CD4-positive, alpha-beta T cell treated with Interleukin-6 for 4 hours (primary cell): Measurements from ENCODE around the gene SULT1C2.
"Not testable (repeated sequence)": the region's sequence is repeated elsewhere in the genome, so short reads cannot be mapped to it uniquely, and the experiment has no call there.

Experiments
- DNase-seq: peaks from one replicate; pipeline ENCODE4 v3.0.0-alpha.2; 2020; ENCODE audit warnings: mixed read lengths

The SULT1C2 gene

DNA sequence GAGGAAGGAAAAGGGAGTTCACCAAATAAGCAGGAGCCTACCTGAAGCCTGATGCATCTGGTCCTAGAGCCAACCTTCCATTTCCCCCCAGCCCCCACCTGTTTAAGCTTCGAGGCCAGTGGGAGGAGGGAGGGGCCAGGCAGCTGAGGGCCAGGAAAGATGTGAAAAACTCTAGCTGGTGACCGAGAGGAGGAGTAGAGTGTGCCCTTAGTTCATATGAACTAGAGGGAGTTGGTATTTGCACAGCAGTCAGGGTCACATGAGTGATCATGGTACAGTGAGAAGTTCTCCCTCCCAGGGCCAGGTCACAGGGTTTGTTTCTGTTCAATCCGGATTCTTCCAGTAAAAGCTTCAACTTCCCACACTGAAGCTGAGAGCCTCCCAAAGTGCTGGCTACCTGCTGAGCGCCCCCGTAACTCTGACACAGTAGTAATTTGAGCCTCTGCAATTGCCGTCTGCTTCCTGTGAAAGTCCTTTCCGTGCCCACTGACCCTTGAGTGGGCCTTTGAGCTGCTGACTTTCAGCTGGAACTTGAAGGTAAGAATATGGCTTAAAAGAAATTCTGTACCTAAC lies at the start of gene SULT1C2:
Gene SULT1C2 (plus strand): TSS at position 362 of the 573 bp plus-strand sequence. CDS start 4,773 bp downstream, outside the sequence.
- no peak for DNase-seq

GRCh38 chr2:108239786-108240185 lies 48.9 kb upstream of the SULT1C2 start, which contains the start of gene SULT1C3:
TSS of gene SULT1C3 (plus strand) at chr2:108239968. CDS start at chr2:108247195, 7,227 bp downstream.
- DNase-seq = no peak

DNA sequence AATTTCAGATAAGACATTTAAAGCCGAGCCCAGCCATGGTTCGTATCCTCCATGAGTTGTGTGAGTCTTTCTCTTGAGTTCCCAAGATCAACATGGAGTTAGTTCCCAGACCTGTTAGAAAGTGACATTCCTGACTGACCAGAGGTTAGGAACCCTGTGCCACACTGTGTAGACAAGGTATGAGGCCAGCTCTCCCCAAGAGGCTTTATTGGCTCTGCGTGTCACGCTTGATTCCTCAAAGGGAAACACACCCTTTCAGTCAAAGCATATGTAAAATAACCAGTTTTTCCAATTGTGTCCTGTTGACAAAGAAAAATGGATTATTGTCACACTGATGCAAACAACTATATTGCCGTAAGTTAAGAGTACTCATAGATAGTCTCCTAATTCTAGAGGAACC lies 47.7 kb upstream of the SULT1C2 start:
- no peak for DNase-seq

- no peak for DNase-seq
These were observed 45.1 kb upstream of the SULT1C2 start for GRCh38 chr2:108243566-108243965.

GRCh38 chr2:108244667-108245414 lies 43.9 kb upstream of the SULT1C2 start:
- no peak for DNase-seq

- no peak for DNase-seq
These were observed 35.6 kb upstream of the SULT1C2 start for GRCh38 chr2:108253106-108253505.

DNA sequence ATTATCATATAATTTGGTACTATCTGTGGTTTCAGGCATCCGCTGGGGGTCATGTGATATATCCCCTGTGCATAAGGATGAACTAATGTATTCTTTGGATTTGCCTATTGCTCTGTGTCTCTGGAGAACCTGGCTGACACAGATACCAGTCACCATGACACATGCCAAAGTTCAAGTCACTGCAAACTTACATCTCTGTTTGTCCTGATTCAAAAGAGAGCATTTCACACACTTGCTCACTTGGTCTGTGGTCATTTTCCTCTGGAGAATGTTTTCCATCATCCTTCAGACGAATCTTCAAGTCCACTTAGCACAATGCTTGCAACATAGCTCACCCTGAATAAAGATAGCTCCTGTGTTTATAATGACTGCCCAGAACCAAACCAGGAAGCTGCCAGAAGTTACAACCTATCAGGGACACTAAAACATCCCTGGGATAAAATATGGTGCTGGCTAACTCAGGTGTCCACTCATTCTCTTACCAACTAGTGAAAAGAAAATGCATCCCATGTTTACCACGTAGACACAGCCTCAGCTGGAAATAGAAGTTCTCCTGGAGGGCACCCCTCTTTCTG lies 30.9 kb upstream of the SULT1C2 start:
- no peak for DNase-seq

DNA sequence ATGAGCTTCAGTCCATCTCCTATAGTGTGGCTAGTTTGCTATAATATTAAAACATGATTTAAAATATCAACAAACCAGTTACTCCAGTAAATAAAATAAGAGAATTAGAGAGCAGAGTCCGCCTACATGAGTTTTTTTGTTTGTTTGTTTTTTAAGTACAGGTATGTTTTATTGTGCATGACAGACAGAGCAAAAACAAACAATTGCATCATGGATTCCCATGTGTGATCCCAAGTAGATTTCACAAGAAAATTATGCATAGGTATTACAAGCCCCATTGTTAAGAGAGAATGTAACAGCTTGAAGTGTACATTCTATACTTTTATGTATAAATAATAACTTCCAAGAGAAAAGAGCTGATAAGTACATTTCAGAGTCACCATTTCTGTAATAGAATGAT lies 27.9 kb upstream of the SULT1C2 start:
- no peak for DNase-seq

DNA sequence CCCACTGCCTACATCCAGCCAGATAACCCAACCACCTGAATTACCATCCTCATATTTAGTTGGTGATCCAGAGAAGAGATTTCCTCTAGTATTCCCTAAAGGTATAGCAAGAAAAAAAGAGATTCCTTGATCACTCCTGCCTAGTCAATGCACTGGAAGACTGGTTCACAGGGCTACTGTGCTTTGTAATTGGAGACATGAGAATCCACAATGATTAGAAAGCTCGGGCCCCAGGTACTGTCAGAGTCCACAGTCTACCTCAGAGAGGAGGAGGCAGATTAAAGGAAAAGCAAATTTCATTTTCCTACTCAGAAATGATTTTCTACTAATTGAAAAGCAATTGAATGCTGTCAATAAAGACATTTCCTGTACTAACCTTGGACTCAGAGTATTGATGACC lies 26.7 kb upstream of the SULT1C2 start:
- no peak for DNase-seq

GRCh38 chr2:108263401-108263800 lies 25.3 kb upstream of the SULT1C2 start:
- DNase-seq = no peak

GRCh38 chr2:108266218-108266617 lies 22.5 kb upstream of the SULT1C2 start:
- DNase-seq = no peak

DNA sequence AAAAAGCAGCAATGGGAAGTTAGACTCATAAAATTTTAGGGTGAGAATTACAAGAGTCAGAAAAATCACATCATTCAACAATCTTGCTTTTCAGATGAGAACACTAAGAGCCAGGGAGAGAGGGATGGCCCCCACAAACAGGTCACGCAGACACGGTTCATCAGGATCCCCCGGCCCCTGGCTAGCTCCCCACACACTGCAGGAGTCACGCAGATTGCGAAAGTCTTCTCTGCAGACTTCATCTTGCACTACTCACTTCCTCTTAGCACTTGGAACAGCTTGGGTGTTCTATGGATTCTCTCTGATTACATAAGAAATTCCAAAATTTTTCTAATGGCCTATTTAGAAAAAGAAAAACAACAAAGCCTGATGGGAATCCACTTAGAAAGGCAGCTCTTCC lies 21.6 kb upstream of the SULT1C2 start:
- no peak for DNase-seq

GRCh38 chr2:108268001-108268400 lies 20.7 kb upstream of the SULT1C2 start:
- no peak for DNase-seq

DNA sequence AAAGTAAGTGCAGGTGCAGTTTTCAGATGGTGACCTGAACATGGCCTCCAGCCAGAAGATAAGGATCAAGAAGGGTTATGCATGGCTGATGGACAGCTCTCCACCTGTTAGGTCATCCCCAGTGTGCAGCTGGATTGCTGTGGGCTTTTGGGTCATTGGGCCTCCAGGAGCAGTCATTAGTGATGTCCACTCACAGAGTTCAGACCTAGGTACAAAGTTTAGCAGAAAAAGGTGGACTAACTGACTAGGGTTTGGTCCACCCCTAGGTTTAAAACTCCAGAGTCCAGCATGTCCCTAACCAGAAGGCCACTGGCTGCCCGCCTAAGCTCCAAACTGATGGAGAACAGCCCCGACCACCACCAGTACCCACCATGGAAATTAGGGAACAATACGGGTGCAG lies 18.3 kb upstream of the SULT1C2 start:
- DNase-seq = no peak

DNA sequence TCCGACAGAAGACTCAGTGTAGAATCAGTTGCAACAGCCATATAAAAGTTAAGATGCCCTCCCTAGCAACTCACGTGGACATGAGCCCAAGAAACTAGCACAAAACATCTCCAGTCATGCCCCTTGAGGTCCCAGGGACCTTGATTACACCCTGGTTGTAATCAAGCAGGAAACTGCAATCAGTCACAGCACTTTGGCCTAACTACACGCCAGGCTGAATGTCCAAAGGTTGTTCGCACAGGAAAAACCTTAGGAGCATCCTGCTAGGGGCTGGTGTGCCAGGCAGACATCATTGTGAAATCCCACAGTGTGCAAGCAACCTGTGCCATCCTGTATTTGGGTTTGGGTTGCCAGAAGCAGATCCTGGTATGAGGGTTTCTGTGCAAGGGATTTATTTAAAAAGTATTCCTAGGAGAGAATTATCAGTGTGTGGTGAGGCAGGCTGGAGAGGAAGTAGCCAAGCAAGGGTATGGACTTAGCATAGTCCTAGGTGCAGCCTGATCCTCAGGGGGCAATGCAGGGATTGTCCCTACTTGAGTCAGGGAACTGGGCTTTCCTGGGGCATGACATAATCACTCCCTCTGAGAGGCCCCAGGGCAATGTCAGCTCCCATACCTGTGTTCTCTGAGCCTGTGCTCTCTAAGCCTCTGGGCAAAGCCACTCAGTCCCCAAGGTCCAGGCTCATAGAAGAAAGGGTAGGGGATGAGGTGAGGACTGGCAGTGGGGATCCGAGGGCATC lies 17.8 kb upstream of the SULT1C2 start:
- no peak for DNase-seq

DNA sequence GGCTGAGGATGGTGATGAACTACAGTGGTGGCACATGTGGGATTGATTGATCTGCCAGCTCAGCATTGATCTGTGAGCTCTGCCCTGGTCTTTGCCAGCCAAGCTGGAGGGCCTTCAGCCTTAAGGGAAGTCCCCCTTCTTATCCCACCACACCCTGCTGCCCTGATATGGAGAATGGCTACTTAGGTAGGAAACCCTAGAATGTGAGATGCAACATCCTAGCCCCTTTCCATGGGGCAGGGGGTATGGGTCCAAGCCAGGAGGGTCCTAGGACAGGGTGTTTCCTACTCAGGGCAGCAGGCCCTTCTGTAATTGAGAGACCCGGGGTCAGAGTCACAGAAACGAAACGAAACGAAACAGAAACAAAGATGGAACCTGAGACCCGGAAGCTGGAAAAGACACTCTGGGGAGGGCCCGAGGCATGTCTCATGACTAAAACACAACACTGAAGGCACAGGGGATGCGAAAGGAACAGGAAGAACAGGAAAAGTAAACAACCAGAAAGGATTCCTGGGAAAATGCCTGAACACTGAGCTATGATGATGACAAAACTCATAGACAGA lies 16.9 kb upstream of the SULT1C2 start:
- no peak for DNase-seq

DNA sequence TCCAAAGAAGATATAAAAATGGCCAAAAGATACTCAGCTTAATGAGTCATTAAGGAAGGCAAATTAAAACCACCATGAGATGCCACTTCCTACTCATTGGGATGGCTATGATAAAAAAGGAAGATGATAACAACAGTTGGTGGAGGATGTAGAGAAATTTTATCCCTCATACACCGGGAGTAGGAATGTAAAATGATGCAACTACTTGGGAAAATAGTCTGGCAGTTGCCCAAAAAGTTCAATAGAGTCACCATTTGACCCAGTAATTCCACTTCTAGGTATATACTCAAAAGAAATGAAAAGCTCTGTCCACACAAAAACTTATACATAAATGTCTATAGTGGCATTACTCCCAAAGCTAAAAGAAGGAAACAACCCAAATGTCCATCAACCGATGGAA lies 10.1 kb upstream of the SULT1C2 start:
- no peak for DNase-seq

DNA sequence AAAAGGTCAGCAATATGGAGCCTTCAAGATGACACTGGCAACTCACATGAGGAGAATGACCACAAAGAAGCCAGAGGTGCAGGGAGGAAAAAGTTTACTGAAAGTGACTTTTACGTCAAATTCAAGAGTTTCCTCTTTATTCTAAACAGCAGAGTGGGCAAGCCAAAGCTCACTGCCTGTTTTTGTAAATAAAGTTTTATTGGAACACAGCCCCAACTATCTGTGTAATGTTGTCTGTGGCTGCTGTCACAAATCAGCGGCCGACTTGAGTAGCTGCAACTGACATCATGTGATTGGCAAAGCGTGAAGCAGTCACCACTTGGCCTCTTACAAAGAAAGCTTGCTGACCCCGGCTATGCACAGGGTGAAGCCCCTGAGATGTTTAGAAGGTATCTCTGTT lies 9.2 kb upstream of the SULT1C2 start:
- DNase-seq = no peak

GRCh38 chr2:108280466-108280865 lies 8.2 kb upstream of the SULT1C2 start:
- DNase-seq = no peak

- DNase-seq = not testable (repeated sequence)
These were observed 4.1 kb upstream of the SULT1C2 start for GRCh38 chr2:108284566-108284965.

GRCh38 chr2:108285616-108286015 lies 3.1 kb upstream of the SULT1C2 start:
- no peak for DNase-seq

- no peak for DNase-seq
These were observed 1.5 kb upstream of the SULT1C2 start for GRCh38 chr2:108287169-108287568.

GRCh38 chr2:108293850-108294249 lies 5.2 kb downstream of the SULT1C2 start:
- DNase-seq = no peak
